COLO668 (cell line): Measurements from ENCODE around the gene INPP1.
"Not testable (repeated sequence)": the region's sequence is repeated elsewhere in the genome, so short reads cannot be mapped to it uniquely, and the experiment has no call there.

Experiments
- DNase-seq: peaks from one replicate; lab custom pipeline; 2025; ENCODE audit not compliant: unreplicated experiment; lab: John Stamatoyannopoulos, UW

The INPP1 gene

GRCh38 chr2:190333395-190333794 lies 10.0 kb upstream of the INPP1 start:
- no peak for DNase-seq

GRCh38 chr2:190333928-190334327 lies 9.5 kb upstream of the INPP1 start:
- DNase-seq: no peak

- no peak for DNase-seq
Measured at GRCh38 chr2:190334479-190335224, 8.7 kb upstream of the INPP1 start.

- DNase-seq: no peak
Measured at GRCh38 chr2:190335225-190335559, 8.2 kb upstream of the INPP1 start.

- DNase-seq: not testable (repeated sequence)
Measured at GRCh38 chr2:190335584-190335983, 7.8 kb upstream of the INPP1 start.

GRCh38 chr2:190336420-190336819 lies 7.0 kb upstream of the INPP1 start:
- DNase-seq: no peak

GRCh38 chr2:190338453-190338852 lies 4.9 kb upstream of the INPP1 start:
- DNase-seq: no peak

GRCh38 chr2:190339394-190339793 lies 4.0 kb upstream of the INPP1 start:
- no peak for DNase-seq

GRCh38 chr2:190340369-190340768 lies 3.0 kb upstream of the INPP1 start:
- no peak for DNase-seq

- no peak for DNase-seq
Measured at GRCh38 chr2:190342611-190343010, 778 bp upstream of the INPP1 start.

GRCh38 chr2:190343089-190343535 lies 277 bp upstream of the INPP1 start:
- DNase-seq: no peak

GRCh38 chr2:190344276-190344827 lies 963 bp downstream of the INPP1 start:
- DNase-seq: peak; percentile 78

- DNase-seq: no peak
Measured at GRCh38 chr2:190350371-190350770, 7.0 kb downstream of the INPP1 start.

- no peak for DNase-seq
Measured at GRCh38 chr2:190351955-190352354, 8.6 kb downstream of the INPP1 start.

- peak; percentile 58 for DNase-seq
Measured at GRCh38 chr2:190352668-190353536, 9.5 kb downstream of the INPP1 start.

- no peak for DNase-seq
Measured at GRCh38 chr2:190353537-190353899, 10.1 kb downstream of the INPP1 start.

- no peak for DNase-seq
Measured at GRCh38 chr2:190354003-190354690, 10.8 kb downstream of the INPP1 start.

- no peak for DNase-seq
Measured at GRCh38 chr2:190355968-190356644, 12.7 kb downstream of the INPP1 start.

- DNase-seq: no peak
Measured at GRCh38 chr2:190357600-190357999, 14.2 kb downstream of the INPP1 start.

GRCh38 chr2:190358655-190359448 lies 15.5 kb downstream of the INPP1 start:
- not testable (repeated sequence) for DNase-seq
